WTC11 (cell line): ENCODE results near the gene CYP19A1. TPM values are rescaled to one million over a fixed set of nuclear protein-coding genes. Genes with fewer than 3 reads are reported as not detected.

Experiments used
- ATAC-seq: fragments of 200-7000 bp; cut with Tn5 transposase; 2 replicates; pipeline ENCODE4 v1.10.0; 2021; ENCODE audit warnings: mild to moderate bottlenecking, moderate library complexity
- CTCF ChIA-PET: fragments of 300-600 bp; sonication (Branson Sonifier 250); formaldehyde crosslinking; loops from one replicate; lab custom pipeline; 2021; ENCODE audit warnings: antibody characterized with exemption; lab: Charles Lee
- POLR2A ChIA-PET: fragments of 350-600 bp; sonication (Branson Sonifier 250); formaldehyde crosslinking; loops from one replicate; lab custom pipeline; 2021; ENCODE audit warnings: antibody characterized with exemption; lab: Charles Lee
- DNase-seq: peaks from one replicate; pipeline ENCODE4 v3.0.0; 2021; ENCODE audit warnings: low spot score
- H3K27ac Mint-ChIP-seq: 2 replicates; pipeline ENCODE4 v1.8.0; 2021; ENCODE audit warnings: mixed read lengths
- H3K27me3 Mint-ChIP-seq: 2 replicates; pipeline ENCODE4 v1.8.0; 2021; ENCODE audit warnings: low read depth, mild to moderate bottlenecking, moderate library complexity, mixed read lengths
- H3K36me3 Mint-ChIP-seq: 2 replicates; pipeline ENCODE4 v1.8.0; 2021; ENCODE audit warnings: mixed read lengths
- H3K4me1 Mint-ChIP-seq: 2 replicates; pipeline ENCODE4 v1.8.0; 2022; ENCODE audit warnings: mixed read lengths
- H3K4me3 Mint-ChIP-seq: 2 replicates; pipeline ENCODE4 v1.8.0; 2021; ENCODE audit warnings: mild to moderate bottlenecking, moderate library complexity, mixed read lengths
- H3K9me3 Mint-ChIP-seq: 2 replicates; pipeline ENCODE4 v1.8.0; 2021; ENCODE audit warnings: mixed read lengths
- ARID4B ChIP-seq: sonication (generic); formaldehyde crosslinking; IDR thresholded peaks from 2 replicates; pipeline ENCODE4 v1.8.0; 2023; ENCODE audit warnings: missing genetic modification reagents, mild to moderate bottlenecking, borderline replicate concordance
- CREB1 ChIP-seq: sonication (generic); formaldehyde crosslinking; IDR thresholded peaks from 2 replicates; pipeline ENCODE4 v1.8.0; 2023; ENCODE audit warnings: mild to moderate bottlenecking, missing genetic modification reagents
- ESRRA ChIP-seq: sonication (generic); formaldehyde crosslinking; IDR thresholded peaks from 2 replicates; pipeline ENCODE4 v1.8.1; 2022; ENCODE audit warnings: mild to moderate bottlenecking, missing genetic modification reagents, borderline replicate concordance
- ETV6 ChIP-seq: sonication (generic); formaldehyde crosslinking; IDR thresholded peaks from 2 replicates; pipeline ENCODE4 v1.8.1; 2022; ENCODE audit warnings: mild to moderate bottlenecking, missing genetic modification reagents
- FOXJ3 ChIP-seq: sonication (generic); formaldehyde crosslinking; IDR thresholded peaks from 2 replicates; pipeline ENCODE4 v1.9.0; 2021; ENCODE audit warnings: missing genetic modification reagents, mild to moderate bottlenecking, borderline replicate concordance
- FOXK1 ChIP-seq: sonication (generic); formaldehyde crosslinking; IDR thresholded peaks from 2 replicates; pipeline ENCODE4 v1.8.0; 2022; ENCODE audit warnings: mild to moderate bottlenecking, moderate library complexity, missing genetic modification reagents
- FOXP1 ChIP-seq: sonication (generic); formaldehyde crosslinking; IDR thresholded peaks from 2 replicates; pipeline ENCODE4 v1.8.0; 2022; ENCODE audit warnings: missing genetic modification reagents, mild to moderate bottlenecking, moderate library complexity, borderline replicate concordance
- HMGXB4 ChIP-seq: sonication (generic); formaldehyde crosslinking; IDR thresholded peaks from 2 replicates; pipeline ENCODE4 v1.8.1; 2023; ENCODE audit warnings: mild to moderate bottlenecking, moderate library complexity, missing genetic modification reagents
- NR1H2 ChIP-seq: sonication (generic); formaldehyde crosslinking; IDR thresholded peaks from 2 replicates; pipeline ENCODE4 v1.9.0; 2021; ENCODE audit warnings: mild to moderate bottlenecking, moderate library complexity, missing genetic modification reagents
- RELA ChIP-seq: sonication (generic); formaldehyde crosslinking; IDR thresholded peaks from 2 replicates; pipeline ENCODE4 v1.8.1; 2022; ENCODE audit warnings: missing genetic modification reagents, mild to moderate bottlenecking, borderline replicate concordance
- RORB ChIP-seq: fragments of 250-450 bp; sonication (Bioruptor Pico); IDR thresholded peaks from 2 replicates; pipeline ENCODE4 v1.9.0; 2021; ENCODE audit warnings: mild to moderate bottlenecking
- SMAD3 ChIP-seq: sonication (generic); formaldehyde crosslinking; IDR thresholded peaks from 2 replicates; pipeline ENCODE4 v1.8.0; 2022; ENCODE audit warnings: missing genetic modification reagents, mild to moderate bottlenecking, borderline replicate concordance
- SMAD4 ChIP-seq: sonication (generic); formaldehyde crosslinking; IDR thresholded peaks from 2 replicates; pipeline ENCODE4 v1.8.0; 2022; ENCODE audit warnings: mild to moderate bottlenecking, missing genetic modification reagents
- STAT6 ChIP-seq: sonication (generic); formaldehyde crosslinking; conservative IDR thresholded peaks from 2 replicates; pipeline ENCODE4 v1.8.1; 2023; ENCODE audit warnings: mild to moderate bottlenecking, low read depth, missing genetic modification reagents, moderate library complexity
- ZBTB21 ChIP-seq: sonication (generic); formaldehyde crosslinking; IDR thresholded peaks from 2 replicates; pipeline ENCODE4 v1.8.1; 2023; ENCODE audit warnings: mild to moderate bottlenecking, missing genetic modification reagents, borderline replicate concordance
- ZNF317 ChIP-seq: sonication (generic); formaldehyde crosslinking; IDR thresholded peaks from 2 replicates; pipeline ENCODE4 v1.8.1; 2023; ENCODE audit warnings: low read depth, mild to moderate bottlenecking, moderate library complexity, missing genetic modification reagents, borderline replicate concordance
- ZNF671 ChIP-seq: fragments of 250-450 bp; sonication (Bioruptor Pico); IDR thresholded peaks from 2 replicates; pipeline ENCODE4 v1.8.0; 2021; ENCODE audit warnings: mild to moderate bottlenecking
- total RNA-seq: library from RNA; stranded (reverse); gene quantifications from 3 replicates; pipeline ENCODE4 v1.2.3, GENCODE V29; 2021
- TF ChIP-seq, protein P1 (sequence below): fragments of 250-450 bp; sonication (Bioruptor Pico); IDR thresholded peaks from 2 replicates; pipeline ENCODE4 v1.8.0; 2021; ENCODE audit warnings: mild to moderate bottlenecking
- TF ChIP-seq, protein P2 (sequence below): sonication (generic); formaldehyde crosslinking; IDR thresholded peaks from 2 replicates; pipeline ENCODE4 v1.8.1; 2023; ENCODE audit warnings: mild to moderate bottlenecking, missing genetic modification reagents, moderate library complexity
- TF ChIP-seq, protein P3 (sequence below): fragments of 200-600 bp; IDR thresholded peaks from 2 replicates; pipeline ENCODE4 v1.8.0; 2022; ENCODE audit warnings: antibody characterized with exemption
- TF ChIP-seq, protein P4 (sequence below): sonication (generic); formaldehyde crosslinking; IDR thresholded peaks from 2 replicates; pipeline ENCODE4 v1.8.1; 2023; ENCODE audit warnings: mild to moderate bottlenecking, missing genetic modification reagents, moderate library complexity

CYP19A1 gene
- total RNA-seq, 1 experiment from 2014 or later: not detected

DNA sequence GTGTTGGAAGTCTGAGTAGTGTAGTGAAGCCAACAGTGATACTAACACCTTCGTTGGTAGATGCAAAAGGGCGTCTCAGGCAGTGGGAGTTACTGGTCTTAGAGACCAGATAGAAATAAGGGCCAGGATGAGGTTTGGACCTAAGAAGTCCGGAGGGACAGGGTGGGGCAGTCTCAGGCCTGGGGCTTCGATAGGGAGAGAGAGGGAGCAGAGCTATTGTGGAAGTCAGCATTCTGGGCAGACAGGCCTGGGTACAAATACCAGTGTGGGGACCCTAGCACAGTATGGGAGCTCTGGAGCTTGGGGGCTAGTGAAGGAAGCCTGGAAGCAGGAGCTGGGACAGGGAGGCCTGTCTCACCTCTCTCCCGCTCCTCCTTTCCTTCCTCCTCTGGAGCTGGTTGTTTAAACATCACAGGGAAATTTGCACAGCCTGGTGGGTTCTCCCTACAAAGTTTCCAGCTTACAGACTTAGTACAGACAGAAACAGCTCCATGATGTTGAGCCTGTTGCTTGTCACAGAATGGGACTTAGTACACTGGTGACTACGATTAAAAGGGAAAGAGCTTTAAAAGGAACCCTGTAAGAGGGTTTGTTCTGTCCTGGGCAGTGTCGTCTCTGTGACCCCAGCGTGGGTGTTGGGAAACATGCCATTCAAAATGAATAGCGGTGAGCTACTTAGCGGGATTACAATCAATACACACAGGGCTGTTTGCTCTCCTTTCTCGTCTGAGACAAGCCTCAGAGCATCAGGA, 167.3 kb downstream of the CYP19A1 start (continued):
- TF ChIP-seq, protein P1, sequence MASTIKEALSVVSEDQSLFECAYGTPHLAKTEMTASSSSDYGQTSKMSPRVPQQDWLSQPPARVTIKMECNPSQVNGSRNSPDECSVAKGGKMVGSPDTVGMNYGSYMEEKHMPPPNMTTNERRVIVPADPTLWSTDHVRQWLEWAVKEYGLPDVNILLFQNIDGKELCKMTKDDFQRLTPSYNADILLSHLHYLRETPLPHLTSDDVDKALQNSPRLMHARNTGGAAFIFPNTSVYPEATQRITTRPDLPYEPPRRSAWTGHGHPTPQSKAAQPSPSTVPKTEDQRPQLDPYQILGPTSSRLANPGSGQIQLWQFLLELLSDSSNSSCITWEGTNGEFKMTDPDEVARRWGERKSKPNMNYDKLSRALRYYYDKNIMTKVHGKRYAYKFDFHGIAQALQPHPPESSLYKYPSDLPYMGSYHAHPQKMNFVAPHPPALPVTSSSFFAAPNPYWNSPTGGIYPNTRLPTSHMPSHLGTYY (CRISPR knock-in tag): no peak
- TF ChIP-seq, protein P2, sequence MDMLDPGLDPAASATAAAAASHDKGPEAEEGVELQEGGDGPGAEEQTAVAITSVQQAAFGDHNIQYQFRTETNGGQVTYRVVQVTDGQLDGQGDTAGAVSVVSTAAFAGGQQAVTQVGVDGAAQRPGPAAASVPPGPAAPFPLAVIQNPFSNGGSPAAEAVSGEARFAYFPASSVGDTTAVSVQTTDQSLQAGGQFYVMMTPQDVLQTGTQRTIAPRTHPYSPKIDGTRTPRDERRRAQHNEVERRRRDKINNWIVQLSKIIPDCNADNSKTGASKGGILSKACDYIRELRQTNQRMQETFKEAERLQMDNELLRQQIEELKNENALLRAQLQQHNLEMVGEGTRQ (CRISPR knock-in tag): no peak
- TF ChIP-seq RELA (no peak), FOXP1 (no peak)

DNA sequence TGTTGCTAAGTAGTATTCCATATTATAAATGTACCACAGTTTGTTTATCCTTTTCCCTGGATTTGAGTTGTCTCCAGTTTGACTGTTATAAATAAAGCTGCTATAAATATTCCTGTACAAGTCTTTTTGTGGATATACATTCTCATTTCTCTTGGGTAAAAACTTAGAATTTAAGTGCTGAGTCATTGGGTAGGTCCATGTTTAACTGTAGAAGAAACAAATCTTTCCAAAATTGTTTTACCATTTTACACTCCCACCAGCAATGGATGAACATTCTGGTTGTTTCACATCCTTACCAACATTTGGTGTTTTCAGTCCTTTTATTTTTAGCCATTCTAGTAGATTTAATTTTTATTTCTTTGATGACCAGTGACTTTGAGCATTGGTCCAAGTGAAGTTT, 169.7 kb downstream of the CYP19A1 start:
- Mint-ChIP-seq H3K4me3 (no peak overlapping the region), H3K36me3 (no peaks in the 10 kb centered on the region), H3K27ac (no peak overlapping the region), H3K9me3 (no peaks in the 10 kb centered on the region), H3K27me3 (no peaks in the 10 kb centered on the region), H3K4me1 (peaks cover 2% of the 10 kb centered on the region)
- ChIA-PET CTCF (no interaction called here), POLR2A (no interaction called here)
- TF ChIP-seq NR1H2 (CRISPR knock-in tag) (no peak), CREB1 (CRISPR knock-in tag) (no peak), SMAD3 (CRISPR knock-in tag) (no peak), ZBTB21 (CRISPR knock-in tag) (no peak), ZNF317 (CRISPR knock-in tag) (no peak), RORB (CRISPR knock-in tag) (no peak), FOXK1 (CRISPR knock-in tag) (no peak), STAT6 (CRISPR knock-in tag) (no peak), FOXJ3 (no peak), ESRRA (no peak), SMAD4 (CRISPR knock-in tag) (no peak), ETV6 (CRISPR knock-in tag) (no peak), ARID4B (CRISPR knock-in tag) (no peak), ZNF671 (CRISPR knock-in tag) (no peak), HMGXB4 (CRISPR knock-in tag) (no peak)
- TF ChIP-seq, protein P3, sequence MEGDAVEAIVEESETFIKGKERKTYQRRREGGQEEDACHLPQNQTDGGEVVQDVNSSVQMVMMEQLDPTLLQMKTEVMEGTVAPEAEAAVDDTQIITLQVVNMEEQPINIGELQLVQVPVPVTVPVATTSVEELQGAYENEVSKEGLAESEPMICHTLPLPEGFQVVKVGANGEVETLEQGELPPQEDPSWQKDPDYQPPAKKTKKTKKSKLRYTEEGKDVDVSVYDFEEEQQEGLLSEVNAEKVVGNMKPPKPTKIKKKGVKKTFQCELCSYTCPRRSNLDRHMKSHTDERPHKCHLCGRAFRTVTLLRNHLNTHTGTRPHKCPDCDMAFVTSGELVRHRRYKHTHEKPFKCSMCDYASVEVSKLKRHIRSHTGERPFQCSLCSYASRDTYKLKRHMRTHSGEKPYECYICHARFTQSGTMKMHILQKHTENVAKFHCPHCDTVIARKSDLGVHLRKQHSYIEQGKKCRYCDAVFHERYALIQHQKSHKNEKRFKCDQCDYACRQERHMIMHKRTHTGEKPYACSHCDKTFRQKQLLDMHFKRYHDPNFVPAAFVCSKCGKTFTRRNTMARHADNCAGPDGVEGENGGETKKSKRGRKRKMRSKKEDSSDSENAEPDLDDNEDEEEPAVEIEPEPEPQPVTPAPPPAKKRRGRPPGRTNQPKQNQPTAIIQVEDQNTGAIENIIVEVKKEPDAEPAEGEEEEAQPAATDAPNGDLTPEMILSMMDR: no peak
- TF ChIP-seq, protein P4, sequence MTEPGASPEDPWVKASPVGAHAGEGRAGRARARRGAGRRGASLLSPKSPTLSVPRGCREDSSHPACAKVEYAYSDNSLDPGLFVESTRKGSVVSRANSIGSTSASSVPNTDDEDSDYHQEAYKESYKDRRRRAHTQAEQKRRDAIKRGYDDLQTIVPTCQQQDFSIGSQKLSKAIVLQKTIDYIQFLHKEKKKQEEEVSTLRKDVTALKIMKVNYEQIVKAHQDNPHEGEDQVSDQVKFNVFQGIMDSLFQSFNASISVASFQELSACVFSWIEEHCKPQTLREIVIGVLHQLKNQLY (CRISPR knock-in tag): no peak
- ATAC-seq (no peak), DNase-seq (no peak)
